ENCODE data around the gene MZF1.
"Not testable (repeated sequence)": the region's sequence is repeated elsewhere in the genome, so short reads cannot be mapped to it uniquely, and the experiment has no call there.

MZF1 gene

GRCh38 chr19:58544591-58545285, 28.4 kb downstream of the MZF1 start:
- H3K27ac ChIP-seq (ENCODE audit: low read depth, low read length), result peak overlapping the region; percentile 99
- H3K4me3 ChIP-seq (ENCODE audit: low read depth, low read length), result peak overlapping the region; percentile 97
- no peaks in the 10 kb centered on the region for H3K9me3 ChIP-seq (ENCODE audit: control insufficient read depth, insufficient read depth, low read length)
- H3K36me3 ChIP-seq (ENCODE audit: control insufficient read depth, insufficient read depth, low read length), result peaks cover 44% of the 10 kb centered on the region
- peaks cover 13% of the 10 kb centered on the region for H3K27me3 ChIP-seq (ENCODE audit: control insufficient read depth, insufficient read depth, low read length)
- H3K4me1 ChIP-seq (ENCODE audit: control insufficient read depth, insufficient read depth, low read length), result 0 out of 2 replicates have a peak, but pooled peaks cover 5% of the 10 kb centered on the region
- peak overlapping the region; percentile 97 for H3K9ac ChIP-seq (ENCODE audit: low read depth, low read length)

- peaks cover 16% of the 10 kb centered on the region for H3K27me3 ChIP-seq (ENCODE audit: control insufficient read depth, insufficient read depth, low read length)
- no peaks in the 10 kb centered on the region for H3K9me3 ChIP-seq (ENCODE audit: control insufficient read depth, insufficient read depth, low read length)
- H3K27ac ChIP-seq (ENCODE audit: low read depth, low read length), result peak within 1 kb of the TSS; percentile 99
- peaks cover 37% of the 10 kb centered on the region for H3K36me3 ChIP-seq (ENCODE audit: control insufficient read depth, insufficient read depth, low read length)
- peak within 1 kb of the TSS; percentile 97 for H3K4me3 ChIP-seq (ENCODE audit: low read depth, low read length)
- 0 out of 2 replicates have a peak, but pooled peaks cover 5% of the 10 kb centered on the region for H3K4me1 ChIP-seq (ENCODE audit: control insufficient read depth, insufficient read depth, low read length)
- peak within 1 kb of the TSS; percentile 97 for H3K9ac ChIP-seq (ENCODE audit: low read depth, low read length)
Observed at GRCh38 chr19:58543826-58544590, 29.1 kb downstream of the MZF1 start, which contains the start of gene TRIM28. TSS of gene TRIM28 (plus strand) at chr19:58544064. CDS start at chr19:58544758, 694 bp downstream.

- Histone ChIP-seq H3K36me3 (ENCODE audit: control insufficient read depth, insufficient read depth, low read length) (peaks cover 25% of the 10 kb centered on the region), H3K27me3 (ENCODE audit: control insufficient read depth, insufficient read depth, low read length) (peaks cover 16% of the 10 kb centered on the region)
- H3K4me1 ChIP-seq (ENCODE audit: control insufficient read depth, insufficient read depth, low read length); H3K9ac ChIP-seq (ENCODE audit: low read depth, low read length); H3K4me3 ChIP-seq (ENCODE audit: low read depth, low read length); H3K9me3 ChIP-seq (ENCODE audit: control insufficient read depth, insufficient read depth, low read length); H3K27ac ChIP-seq (ENCODE audit: low read depth, low read length): not testable (repeated sequence)
Observed at GRCh38 chr19:58542641-58543372, 30.3 kb downstream of the MZF1 start.

- not testable (repeated sequence) for H3K9ac ChIP-seq (ENCODE audit: low read depth, low read length)
Observed at GRCh38 chr19:58539169-58539559, 34.0 kb downstream of the MZF1 start.

GRCh38 chr19:58538257-58539168, 34.6 kb downstream of the MZF1 start:
- H3K9ac ChIP-seq (ENCODE audit: low read depth, low read length), result peak overlapping the region; percentile 57
- peaks cover 16% of the 10 kb centered on the region for H3K27me3 ChIP-seq (ENCODE audit: control insufficient read depth, insufficient read depth, low read length)
- no peaks in the 10 kb centered on the region for H3K9me3 ChIP-seq (ENCODE audit: control insufficient read depth, insufficient read depth, low read length)
- H3K4me3 ChIP-seq (ENCODE audit: low read depth, low read length), result peak overlapping the region; percentile 41
- H3K36me3 ChIP-seq (ENCODE audit: control insufficient read depth, insufficient read depth, low read length), result no peaks in the 10 kb centered on the region
- H3K27ac ChIP-seq (ENCODE audit: low read depth, low read length), result peak overlapping the region; percentile 94
- peaks cover 2% of the 10 kb centered on the region; the same call in 1 of the 2 replicates for H3K4me1 ChIP-seq (ENCODE audit: control insufficient read depth, insufficient read depth, low read length)

More at GRCh38 chr19:58539169-58539559, 34.0 kb downstream of the MZF1 start:
- H3K27ac ChIP-seq (ENCODE audit: low read depth, low read length); H3K9me3 ChIP-seq (ENCODE audit: control insufficient read depth, insufficient read depth, low read length); H3K4me1 ChIP-seq (ENCODE audit: control insufficient read depth, insufficient read depth, low read length); H3K36me3 ChIP-seq (ENCODE audit: control insufficient read depth, insufficient read depth, low read length): not testable (repeated sequence)
- Histone ChIP-seq H3K4me3 (ENCODE audit: low read depth, low read length) (peak overlapping the region; percentile 41; the same call in 1 of the 2 replicates), H3K27me3 (ENCODE audit: control insufficient read depth, insufficient read depth, low read length) (peaks cover 16% of the 10 kb centered on the region)

- H3K9ac ChIP-seq (ENCODE audit: low read depth, low read length), result no peak overlapping the region
- no peak overlapping the region for H3K27ac ChIP-seq (ENCODE audit: low read depth, low read length)
- no peaks in the 10 kb centered on the region for H3K9me3 ChIP-seq (ENCODE audit: control insufficient read depth, insufficient read depth, low read length)
- peaks cover 2% of the 10 kb centered on the region; the same call in 1 of the 2 replicates for H3K4me1 ChIP-seq (ENCODE audit: control insufficient read depth, insufficient read depth, low read length)
- no peaks in the 10 kb centered on the region for H3K36me3 ChIP-seq (ENCODE audit: control insufficient read depth, insufficient read depth, low read length)
- no peak overlapping the region for H3K4me3 ChIP-seq (ENCODE audit: low read depth, low read length)
- H3K27me3 ChIP-seq (ENCODE audit: control insufficient read depth, insufficient read depth, low read length), result peaks cover 9% of the 10 kb centered on the region
Observed at GRCh38 chr19:58536852-58537798, 36.0 kb downstream of the MZF1 start.

- Histone ChIP-seq H3K9me3 (ENCODE audit: control insufficient read depth, insufficient read depth, low read length) (no peaks in the 10 kb centered on the region), H3K4me3 (ENCODE audit: low read depth, low read length) (no peak overlapping the region), H3K4me1 (ENCODE audit: control insufficient read depth, insufficient read depth, low read length) (peaks cover 2% of the 10 kb centered on the region; the same call in 1 of the 2 replicates), H3K27ac (ENCODE audit: low read depth, low read length) (no peak overlapping the region), H3K9ac (ENCODE audit: low read depth, low read length) (no peak overlapping the region), H3K27me3 (ENCODE audit: control insufficient read depth, insufficient read depth, low read length) (peaks cover 12% of the 10 kb centered on the region; the same call in 1 of the 2 replicates), H3K36me3 (ENCODE audit: control insufficient read depth, insufficient read depth, low read length) (no peaks in the 10 kb centered on the region)
Observed at GRCh38 chr19:58535857-58536256, 37.3 kb downstream of the MZF1 start.

- H3K36me3 ChIP-seq (ENCODE audit: control insufficient read depth, insufficient read depth, low read length), result no peaks in the 10 kb centered on the region
- H3K27ac ChIP-seq (ENCODE audit: low read depth, low read length), result no peak overlapping the region
- no peak overlapping the region for H3K9ac ChIP-seq (ENCODE audit: low read depth, low read length)
- H3K27me3 ChIP-seq (ENCODE audit: control insufficient read depth, insufficient read depth, low read length), result peaks cover 5% of the 10 kb centered on the region; the same call in 1 of the 2 replicates
- no peaks in the 10 kb centered on the region for H3K9me3 ChIP-seq (ENCODE audit: control insufficient read depth, insufficient read depth, low read length)
- H3K4me3 ChIP-seq (ENCODE audit: low read depth, low read length), result no peak overlapping the region
- no peaks in the 10 kb centered on the region for H3K4me1 ChIP-seq (ENCODE audit: control insufficient read depth, insufficient read depth, low read length)
Observed at GRCh38 chr19:58531034-58531840, 41.9 kb downstream of the MZF1 start.

- no peak overlapping the region for H3K4me3 ChIP-seq (ENCODE audit: low read depth, low read length)
- H3K9me3 ChIP-seq (ENCODE audit: control insufficient read depth, insufficient read depth, low read length), result no peaks in the 10 kb centered on the region
- no peaks in the 10 kb centered on the region for H3K36me3 ChIP-seq (ENCODE audit: control insufficient read depth, insufficient read depth, low read length)
- H3K4me1 ChIP-seq (ENCODE audit: control insufficient read depth, insufficient read depth, low read length), result peaks cover 9% of the 10 kb centered on the region; the same call in 1 of the 2 replicates
- no peak overlapping the region for H3K27ac ChIP-seq (ENCODE audit: low read depth, low read length)
- H3K27me3 ChIP-seq (ENCODE audit: control insufficient read depth, insufficient read depth, low read length), result peaks cover 5% of the 10 kb centered on the region; the same call in 1 of the 2 replicates
- no peak overlapping the region for H3K9ac ChIP-seq (ENCODE audit: low read depth, low read length)
Observed at GRCh38 chr19:58529405-58529804, 43.7 kb downstream of the MZF1 start.
